ENCODE data around the gene HLA-DQB1.
"Not testable (repeated sequence)": the region's sequence is repeated elsewhere in the genome, so short reads cannot be mapped to it uniquely, and the experiment has no call there.

Gene HLA-DQB1

GRCh38 chr6:32666420-32667300 lies at the start of gene HLA-DQB1:
HLA-DQB1 (minus strand) TSS chr6:32666657; CDS start chr6:32666607, 50 bp downstream.
- peak in 13 of 56 donors; percentile 2 to 34 (median 8) for DNase-seq

DNA sequence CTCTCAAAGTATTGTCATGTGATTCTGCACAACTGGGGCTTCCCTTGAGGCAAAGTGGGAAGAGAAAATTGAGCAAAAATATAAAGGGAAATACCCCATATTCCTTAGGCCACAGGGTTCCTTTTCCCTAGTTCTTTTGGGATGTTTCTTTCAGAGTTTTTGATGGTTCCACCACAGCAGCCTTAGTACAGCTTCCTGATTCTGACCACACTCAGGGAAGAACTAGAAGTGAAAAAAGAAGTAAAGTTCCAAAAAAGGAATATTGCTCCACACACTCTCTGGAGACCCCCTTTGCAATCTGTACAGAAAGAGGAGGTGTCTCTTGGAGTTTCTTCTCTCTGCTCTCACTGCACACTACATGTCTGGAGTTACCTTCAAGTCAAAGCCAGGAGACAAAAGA lies 46.8 kb upstream of the HLA-DQB1 start:
- no peak for DNase-seq

- no peak for DNase-seq
These were observed 43.2 kb upstream of the HLA-DQB1 start for GRCh38 chr6:32709625-32710024.

DNA sequence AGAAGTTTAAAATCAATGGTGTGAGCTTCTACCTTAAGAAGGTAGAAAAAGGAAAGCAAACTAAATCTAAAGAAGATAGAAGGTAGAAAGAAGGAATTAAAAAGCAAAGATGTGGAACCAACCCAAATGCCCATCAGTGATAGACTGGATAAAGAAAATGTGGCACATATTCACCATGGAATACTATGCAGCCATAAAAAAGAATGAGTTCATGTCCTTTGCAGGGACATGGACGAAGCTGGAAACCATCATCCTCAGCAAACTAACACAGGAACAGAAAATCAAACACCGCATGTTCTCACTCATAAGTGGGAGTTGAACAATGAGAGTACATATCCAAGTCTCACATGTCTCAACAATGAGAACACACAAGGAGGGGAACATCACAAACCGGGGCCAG lies 38.7 kb upstream of the HLA-DQB1 start:
- not testable (repeated sequence) for DNase-seq

- DNase-seq, result no peak
These were observed 36.9 kb upstream of the HLA-DQB1 start for GRCh38 chr6:32703347-32703746.

GRCh38 chr6:32700391-32701040 lies 34.1 kb upstream of the HLA-DQB1 start:
- DNase-seq, result peak in 25 of 56 donors; percentile 0 to 38 (median 4)

DNA sequence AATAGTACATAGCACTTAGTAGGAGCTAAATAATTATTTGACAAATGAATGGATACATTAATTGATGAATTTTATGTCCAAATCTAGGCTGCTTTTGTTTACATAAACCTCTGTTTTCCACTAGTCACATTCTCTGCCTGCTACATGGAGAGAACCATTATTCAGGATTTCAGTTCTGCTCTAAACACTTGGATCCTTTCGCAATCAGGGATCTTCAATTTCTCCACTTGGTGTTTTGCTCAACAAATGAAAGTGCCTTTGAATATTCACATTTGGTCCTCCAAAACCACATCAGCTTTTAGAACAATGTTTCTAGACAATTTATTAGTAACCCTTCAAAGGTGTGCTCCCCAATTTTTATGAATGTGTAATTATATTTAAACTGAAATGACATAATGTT lies 30.6 kb upstream of the HLA-DQB1 start:
- no peak for DNase-seq

- DNase-seq, result no peak
These were observed 25.6 kb upstream of the HLA-DQB1 start for GRCh38 chr6:32692019-32692418.

- DNase-seq, result no peak
These were observed 23.4 kb upstream of the HLA-DQB1 start for GRCh38 chr6:32689531-32690501.

DNA sequence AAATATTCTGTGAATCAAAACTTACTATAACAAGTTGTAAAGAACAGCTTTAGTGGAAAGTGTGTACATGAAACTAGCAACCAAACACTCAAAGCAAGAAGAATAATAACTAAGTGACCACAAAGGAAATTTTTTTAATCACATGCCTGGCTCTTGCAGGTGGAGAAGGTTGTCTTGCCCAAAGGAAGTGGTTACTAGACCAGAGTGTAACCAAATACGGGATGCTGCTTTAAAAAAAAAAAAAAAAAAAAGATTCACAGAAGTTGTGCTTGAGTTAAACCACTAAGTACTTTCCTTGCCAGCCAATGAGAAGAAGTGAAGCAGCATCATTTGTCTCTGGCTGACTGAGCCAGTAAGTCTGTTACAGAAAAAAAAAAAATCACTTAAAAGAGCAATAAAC lies 19.1 kb upstream of the HLA-DQB1 start:
- DNase-seq, result no peak

DNA sequence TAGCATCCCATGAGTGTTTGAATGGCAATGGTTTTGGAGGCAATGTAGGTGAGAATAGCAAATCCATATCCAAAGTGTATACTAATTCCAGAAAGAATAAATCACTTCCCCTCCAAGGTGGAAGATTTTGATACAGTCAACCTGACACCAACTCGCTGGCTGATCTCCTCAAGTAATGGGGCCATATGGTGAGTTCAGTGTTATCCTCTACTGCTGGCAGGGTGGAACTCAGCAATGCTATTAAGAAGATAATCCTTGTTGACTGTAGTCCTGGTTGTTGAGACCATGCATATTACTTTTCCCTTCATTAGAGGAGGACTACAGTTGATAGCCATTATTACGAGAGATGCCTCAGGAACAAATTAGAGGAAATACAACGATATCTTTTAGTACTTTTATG lies 17.8 kb upstream of the HLA-DQB1 start:
- DNase-seq, result no peak

DNA sequence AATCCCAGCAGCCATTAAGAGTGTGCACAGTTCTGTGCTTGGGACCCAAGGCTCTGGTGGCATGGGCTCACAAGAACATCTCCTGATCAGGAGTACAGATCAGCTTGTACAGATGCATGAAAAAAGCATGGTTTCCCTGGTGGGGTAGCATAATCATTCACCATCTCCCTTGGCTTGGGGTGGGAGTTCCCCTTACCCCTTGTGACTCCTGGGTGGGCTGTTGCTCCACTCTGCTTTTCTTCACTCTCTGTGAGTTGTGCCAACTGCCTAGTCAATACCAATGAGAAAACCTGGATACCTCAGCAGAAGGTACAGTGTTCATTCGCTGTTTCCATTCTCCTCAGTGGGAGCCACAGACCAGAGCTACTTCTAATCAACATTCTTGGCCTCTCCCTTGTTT lies 13.6 kb upstream of the HLA-DQB1 start:
- DNase-seq, result no peak

DNA sequence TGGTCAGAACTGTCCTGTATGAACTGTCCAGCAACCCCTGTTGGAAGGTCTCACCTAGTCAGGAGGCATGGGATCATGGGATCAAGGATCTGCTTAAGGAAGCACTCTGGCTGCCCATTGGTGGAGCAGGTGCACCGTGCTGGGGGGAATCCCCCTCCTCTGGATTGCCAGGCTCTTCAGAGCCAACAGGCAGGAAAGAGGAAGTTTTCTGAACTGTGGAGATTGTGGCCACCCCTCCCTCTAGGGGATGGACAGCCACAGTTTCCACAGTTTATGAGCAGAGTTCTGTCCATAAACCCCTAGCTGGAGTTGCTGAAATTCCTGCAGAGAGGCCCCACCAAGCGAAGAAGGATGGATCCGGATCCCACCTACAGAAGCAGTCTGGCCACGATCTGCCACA lies 13.0 kb upstream of the HLA-DQB1 start:
- no peak for DNase-seq

GRCh38 chr6:32674123-32674522 lies 7.7 kb upstream of the HLA-DQB1 start:
- DNase-seq, result not testable (repeated sequence)

DNA sequence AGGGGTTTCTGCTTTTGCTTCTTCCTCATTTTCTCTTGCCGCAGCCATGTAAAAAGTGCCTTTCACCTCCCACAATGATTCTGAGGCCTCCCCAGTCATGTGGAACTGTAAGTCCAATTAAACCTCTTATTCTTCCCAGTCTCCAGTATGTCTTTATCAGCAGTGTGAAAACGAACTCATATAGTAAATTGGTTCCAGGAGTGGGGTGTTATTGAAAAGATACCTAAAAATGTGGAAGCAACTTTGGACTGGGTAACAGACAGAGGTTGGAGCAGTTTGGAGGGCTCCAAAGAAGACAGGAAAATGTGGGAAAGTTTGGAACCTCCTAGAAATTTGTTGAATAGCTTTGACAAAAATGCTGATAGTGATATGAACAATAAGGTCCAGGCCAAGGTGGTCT lies 5.5 kb upstream of the HLA-DQB1 start:
- DNase-seq, result not testable (repeated sequence)

GRCh38 chr6:32669893-32670292 lies 3.4 kb upstream of the HLA-DQB1 start:
- DNase-seq, result no peak

- no peak for DNase-seq
These were observed 2.8 kb upstream of the HLA-DQB1 start for GRCh38 chr6:32669240-32669639.

DNA sequence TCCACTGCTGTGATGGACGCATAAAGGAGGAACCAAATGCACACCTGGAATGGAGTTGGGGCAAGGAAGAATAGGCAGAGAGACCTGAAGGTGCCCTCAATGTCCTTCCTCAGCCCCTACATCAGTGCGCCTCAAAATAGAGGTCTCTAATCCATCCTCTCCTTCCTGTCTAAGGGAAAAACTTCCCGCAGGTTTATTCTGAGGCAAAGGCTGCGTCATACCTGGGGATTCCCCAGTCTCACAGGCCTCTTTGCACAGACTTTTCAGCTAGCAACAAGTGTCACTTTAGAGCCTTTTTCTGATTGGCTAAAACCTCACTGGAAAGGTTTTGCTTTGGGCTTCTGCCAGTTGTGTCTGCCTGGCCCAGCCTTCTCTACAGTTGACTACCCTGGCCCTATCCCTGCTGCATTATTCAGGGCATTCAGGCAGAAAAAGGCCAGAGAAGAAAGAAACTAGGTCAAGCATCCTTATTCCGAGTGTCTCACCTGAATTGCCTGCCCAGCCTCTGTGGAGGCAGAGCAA lies 1.8 kb upstream of the HLA-DQB1 start:
- DNase-seq, result peak in 11 of 56 donors; percentile 1 to 35 (median 12)

- DNase-seq, result no peak
These were observed 796 bp downstream of the HLA-DQB1 start for GRCh38 chr6:32665661-32666060.

DNA sequence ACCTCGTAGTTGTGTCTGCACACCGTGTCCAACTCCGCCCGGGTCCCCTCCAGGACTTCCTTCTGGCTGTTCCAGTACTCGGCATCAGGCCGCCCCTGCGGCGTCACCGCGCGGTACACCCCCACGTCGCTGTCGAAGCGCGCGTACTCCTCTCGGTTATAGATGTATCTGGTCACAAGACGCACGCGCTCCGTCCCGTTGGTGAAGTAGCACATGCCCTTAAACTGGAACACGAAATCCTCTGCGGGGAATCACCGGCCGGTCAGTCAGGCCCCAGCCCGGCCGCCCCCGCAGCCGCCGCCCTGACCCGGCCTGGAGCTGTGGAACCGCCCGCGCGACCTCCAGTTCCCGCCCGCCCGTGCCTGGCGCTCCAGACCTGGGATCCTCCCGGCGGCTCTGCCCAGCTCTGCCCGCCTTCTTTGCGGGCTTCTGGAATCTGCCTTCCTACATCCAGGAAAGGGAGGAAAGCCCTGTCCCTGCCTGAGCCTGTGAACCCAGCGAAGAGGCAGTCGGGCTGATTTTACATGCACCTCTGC lies 1.6 kb downstream of the HLA-DQB1 start:
- no peak for DNase-seq

- DNase-seq, result no peak
These were observed 2.1 kb downstream of the HLA-DQB1 start for GRCh38 chr6:32664354-32664753.
